Measurements from ENCODE around the gene TMEM255B. TPM values are rescaled to one million over a fixed set of nuclear protein-coding genes. Genes with fewer than 3 reads are reported as not detected.

Gene TMEM255B
- total RNA-seq, 1 donor from 2014 or later, result 2.2 TPM

- peaks cover under 1% of the 10 kb centered on the region for H3K9me3 Mint-ChIP-seq
- H3K36me3 Mint-ChIP-seq (ENCODE audit: low read depth), result peaks cover 5% of the 10 kb centered on the region
- peaks cover 13% of the 10 kb centered on the region for H3K4me1 Mint-ChIP-seq (ENCODE audit: low read depth)
- no peak overlapping the region for H3K4me3 Mint-ChIP-seq
- H3K27me3 Mint-ChIP-seq (ENCODE audit: insufficient read depth), result peaks cover 44% of the 10 kb centered on the region
- DNase-seq (ENCODE audit: low spot score), result no peak
- intact Hi-C loops (cut with micrococcal nuclease), result no loop called here
- H3K27ac Mint-ChIP-seq, result no peak overlapping the region
Observed at GRCh38 chr13:113762075-113762474, 3.0 kb downstream of the TMEM255B start.

DNA sequence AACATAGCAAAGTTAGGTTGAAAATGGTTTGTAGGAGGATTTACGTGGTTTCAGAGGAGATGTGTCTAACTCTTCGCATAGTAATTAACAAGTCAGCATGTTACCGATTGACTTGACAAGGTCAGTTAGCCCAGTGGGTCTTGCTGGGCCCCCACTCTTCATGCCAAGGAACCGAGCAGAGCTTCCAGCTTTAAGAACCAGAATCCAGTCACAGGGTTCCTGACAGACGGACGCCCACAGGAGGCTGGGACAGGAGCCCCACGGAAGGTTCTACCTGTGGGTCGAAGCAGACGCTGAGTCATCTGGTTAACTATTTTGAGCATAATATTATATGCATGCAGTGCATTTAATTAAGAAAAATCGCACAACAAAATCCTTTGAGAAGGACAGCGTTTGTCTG, 3.5 kb downstream of the TMEM255B start:
- Mint-ChIP-seq H3K4me1 (ENCODE audit: low read depth) (peaks cover 11% of the 10 kb centered on the region), H3K27ac (no peak overlapping the region), H3K4me3 (no peak overlapping the region), H3K36me3 (ENCODE audit: low read depth) (peaks cover 5% of the 10 kb centered on the region), H3K9me3 (no peaks in the 10 kb centered on the region), H3K27me3 (ENCODE audit: insufficient read depth) (peaks cover 44% of the 10 kb centered on the region)
- intact Hi-C loops (cut with micrococcal nuclease), result no loop called here
- DNase-seq (ENCODE audit: low spot score), result no peak

- Mint-ChIP-seq H3K36me3 (ENCODE audit: low read depth) (peaks cover 5% of the 10 kb centered on the region), H3K9me3 (no peaks in the 10 kb centered on the region), H3K4me3 (no peak overlapping the region), H3K4me1 (ENCODE audit: low read depth) (peaks cover 11% of the 10 kb centered on the region), H3K27me3 (ENCODE audit: insufficient read depth) (peaks cover 41% of the 10 kb centered on the region), H3K27ac (no peak overlapping the region)
- intact Hi-C loops (cut with micrococcal nuclease), result no loop called here
- DNase-seq (ENCODE audit: low spot score), result no peak
Observed at GRCh38 chr13:113763254-113763653, 4.2 kb downstream of the TMEM255B start.

GRCh38 chr13:113763961-113764792, 5.2 kb downstream of the TMEM255B start:
- Mint-ChIP-seq H3K27me3 (ENCODE audit: insufficient read depth) (peaks cover 37% of the 10 kb centered on the region), H3K9me3 (no peaks in the 10 kb centered on the region), H3K27ac (no peak overlapping the region), H3K4me3 (no peak overlapping the region), H3K36me3 (ENCODE audit: low read depth) (peaks cover 5% of the 10 kb centered on the region), H3K4me1 (ENCODE audit: low read depth) (peaks cover 7% of the 10 kb centered on the region)
- no peak for DNase-seq (ENCODE audit: low spot score)
- intact Hi-C loops (cut with micrococcal nuclease), result no loop called here

GRCh38 chr13:113764793-113765563, 6.0 kb downstream of the TMEM255B start:
- intact Hi-C loops (cut with micrococcal nuclease), result no loop called here
- H3K4me1 Mint-ChIP-seq (ENCODE audit: low read depth), result no peaks in the 10 kb centered on the region
- peaks cover 29% of the 10 kb centered on the region for H3K27me3 Mint-ChIP-seq (ENCODE audit: insufficient read depth)
- no peaks in the 10 kb centered on the region for H3K9me3 Mint-ChIP-seq
- peaks cover 2% of the 10 kb centered on the region for H3K36me3 Mint-ChIP-seq (ENCODE audit: low read depth)
- no peak for DNase-seq (ENCODE audit: low spot score)
- H3K4me3 Mint-ChIP-seq, result no peak overlapping the region
- no peak overlapping the region for H3K27ac Mint-ChIP-seq

- no peak overlapping the region for H3K27ac Mint-ChIP-seq
- no peak overlapping the region for H3K4me3 Mint-ChIP-seq
- peaks cover 2% of the 10 kb centered on the region for H3K36me3 Mint-ChIP-seq (ENCODE audit: low read depth)
- intact Hi-C loops (cut with micrococcal nuclease), result no loop called here
- H3K9me3 Mint-ChIP-seq, result no peaks in the 10 kb centered on the region
- DNase-seq (ENCODE audit: low spot score), result no peak
- peaks cover 24% of the 10 kb centered on the region for H3K27me3 Mint-ChIP-seq (ENCODE audit: insufficient read depth)
- H3K4me1 Mint-ChIP-seq (ENCODE audit: low read depth), result no peaks in the 10 kb centered on the region
Observed at GRCh38 chr13:113765564-113765910, 6.5 kb downstream of the TMEM255B start.

DNA sequence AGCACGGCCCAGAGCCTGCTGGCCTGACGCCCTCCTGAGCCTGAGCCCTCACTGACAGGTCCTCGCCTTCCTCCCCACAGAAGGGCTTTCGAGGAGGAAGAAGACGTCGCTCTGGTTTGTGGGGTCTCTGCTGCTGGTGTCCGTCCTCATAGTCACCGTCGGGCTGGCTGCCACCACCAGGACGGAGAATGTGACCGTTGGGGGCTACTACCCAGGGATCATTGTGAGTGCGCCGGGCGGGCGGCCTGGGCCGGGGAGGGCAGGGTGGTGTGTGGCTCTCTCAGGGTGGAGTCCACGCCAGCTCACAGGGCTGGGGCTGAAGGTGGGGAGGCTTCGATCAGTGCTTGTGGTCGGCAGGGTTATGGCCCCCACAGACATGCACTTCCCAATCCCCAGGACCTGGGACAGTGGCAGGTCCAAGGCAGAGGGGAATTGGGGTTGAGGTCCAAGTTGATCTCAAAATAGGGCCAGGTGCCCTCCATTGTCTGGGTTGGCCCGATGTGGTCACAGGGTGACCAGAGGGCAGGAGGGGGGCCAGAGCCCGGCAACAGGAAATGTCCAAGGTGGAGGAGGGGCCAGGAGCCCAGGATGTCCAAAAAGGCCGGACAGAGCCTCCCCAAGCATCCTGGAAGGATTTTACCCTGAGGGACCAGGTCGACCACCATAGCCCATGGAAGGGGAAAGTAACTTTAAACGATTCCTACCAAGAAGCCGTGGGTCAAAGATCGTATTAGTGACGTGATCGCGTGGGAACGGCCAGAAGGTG, 7.2 kb downstream of the TMEM255B start:
- Mint-ChIP-seq H3K4me1 (ENCODE audit: low read depth) (no peaks in the 10 kb centered on the region), H3K9me3 (no peaks in the 10 kb centered on the region), H3K27me3 (ENCODE audit: insufficient read depth) (peaks cover 17% of the 10 kb centered on the region), H3K27ac (no peak overlapping the region), H3K4me3 (no peak overlapping the region), H3K36me3 (ENCODE audit: low read depth) (no peaks in the 10 kb centered on the region)
- DNase-seq (ENCODE audit: low spot score), result no peak
- intact Hi-C loops (cut with micrococcal nuclease), result no loop called here

- Mint-ChIP-seq H3K36me3 (ENCODE audit: low read depth) (peaks cover under 1% of the 10 kb centered on the region), H3K27me3 (ENCODE audit: insufficient read depth) (peaks cover 6% of the 10 kb centered on the region), H3K4me1 (ENCODE audit: low read depth) (peaks cover 6% of the 10 kb centered on the region), H3K4me3 (no peak overlapping the region), H3K9me3 (peaks cover 6% of the 10 kb centered on the region), H3K27ac (no peak overlapping the region)
- intact Hi-C loops (cut with micrococcal nuclease), result no loop called here
- no peak for DNase-seq (ENCODE audit: low spot score)
Observed at GRCh38 chr13:113767366-113767765, 8.3 kb downstream of the TMEM255B start.

- no peak overlapping the region for H3K4me3 Mint-ChIP-seq
- H3K27ac Mint-ChIP-seq, result no peak overlapping the region
- H3K36me3 Mint-ChIP-seq (ENCODE audit: low read depth), result peaks cover 1% of the 10 kb centered on the region
- intact Hi-C loops (cut with micrococcal nuclease), result no loop called here
- H3K4me1 Mint-ChIP-seq (ENCODE audit: low read depth), result peaks cover 9% of the 10 kb centered on the region
- H3K27me3 Mint-ChIP-seq (ENCODE audit: insufficient read depth), result peaks cover 5% of the 10 kb centered on the region
- peaks cover 10% of the 10 kb centered on the region for H3K9me3 Mint-ChIP-seq
- DNase-seq (ENCODE audit: low spot score), result no peak
Observed at GRCh38 chr13:113768018-113768905, 9.2 kb downstream of the TMEM255B start.

- Mint-ChIP-seq H3K36me3 (ENCODE audit: low read depth) (peaks cover 1% of the 10 kb centered on the region), H3K27ac (no peak overlapping the region), H3K27me3 (ENCODE audit: insufficient read depth) (no peaks in the 10 kb centered on the region), H3K4me3 (no peak overlapping the region), H3K9me3 (peaks cover 10% of the 10 kb centered on the region), H3K4me1 (ENCODE audit: low read depth) (peaks cover 9% of the 10 kb centered on the region)
- intact Hi-C loops (cut with micrococcal nuclease), result no loop called here
- no peak for DNase-seq (ENCODE audit: low spot score)
Observed at GRCh38 chr13:113769106-113769505, 10.1 kb downstream of the TMEM255B start.

DNA sequence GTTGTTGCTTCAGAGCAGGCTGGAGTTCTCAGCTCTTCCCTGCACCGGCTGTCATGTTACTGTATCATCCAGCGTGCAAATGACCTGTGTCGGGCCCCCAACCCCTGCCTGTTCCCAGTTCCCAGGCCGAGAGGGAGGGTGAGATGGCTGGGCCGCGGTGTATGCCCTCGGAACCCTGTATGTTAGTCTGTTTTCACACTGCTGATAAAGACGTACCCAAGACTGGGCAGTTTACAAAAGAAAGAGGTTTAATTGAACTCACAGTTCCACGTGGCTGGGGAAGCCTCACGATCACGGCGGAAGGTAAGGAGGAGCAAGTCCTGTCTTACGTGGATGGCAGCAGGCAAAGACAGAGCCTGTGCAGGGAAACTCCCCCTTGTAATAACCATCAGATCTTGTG, 10.9 kb downstream of the TMEM255B start:
- Mint-ChIP-seq H3K4me3 (no peak overlapping the region), H3K9me3 (peaks cover 10% of the 10 kb centered on the region), H3K4me1 (ENCODE audit: low read depth) (peaks cover 9% of the 10 kb centered on the region), H3K27me3 (ENCODE audit: insufficient read depth) (no peaks in the 10 kb centered on the region), H3K27ac (no peak overlapping the region), H3K36me3 (ENCODE audit: low read depth) (peaks cover 1% of the 10 kb centered on the region)
- no peak for DNase-seq (ENCODE audit: low spot score)
- intact Hi-C loops (cut with micrococcal nuclease), result no loop called here

DNA sequence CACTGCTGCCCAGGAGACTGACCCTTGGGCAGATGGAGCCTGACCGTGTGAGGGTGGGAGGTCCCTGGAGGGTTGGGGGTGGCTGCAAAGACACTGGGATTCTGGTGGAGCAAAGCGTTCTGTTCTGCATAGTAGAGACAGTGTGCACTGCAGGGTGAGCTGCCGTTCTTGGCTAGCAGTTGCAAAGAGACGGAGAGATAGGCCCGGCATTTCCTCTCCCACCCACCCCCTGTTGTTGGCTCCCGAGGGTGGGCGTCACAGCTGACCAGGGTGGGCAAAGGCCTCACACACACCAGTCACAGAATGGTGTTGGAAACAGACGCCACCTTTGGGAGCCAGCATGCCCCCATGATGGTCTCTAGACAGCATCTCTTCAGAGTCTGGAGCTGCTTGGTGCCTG, 11.4 kb downstream of the TMEM255B start:
- H3K27me3 Mint-ChIP-seq (ENCODE audit: insufficient read depth), result no peaks in the 10 kb centered on the region
- no peak overlapping the region for H3K27ac Mint-ChIP-seq
- H3K4me1 Mint-ChIP-seq (ENCODE audit: low read depth), result peaks cover 9% of the 10 kb centered on the region
- no peak for DNase-seq (ENCODE audit: low spot score)
- intact Hi-C loops (cut with micrococcal nuclease), result no loop called here
- peaks cover 10% of the 10 kb centered on the region for H3K9me3 Mint-ChIP-seq
- H3K4me3 Mint-ChIP-seq, result no peak overlapping the region
- peaks cover 1% of the 10 kb centered on the region for H3K36me3 Mint-ChIP-seq (ENCODE audit: low read depth)

All from activated T-helper 1 cell treated with anti-CD3 and anti-CD28 coated beads, Interleukin-12 subunit alpha, Interleukin-12 subunit beta, Interleukin-2, Interleukin-4 antibody, amounts not matched to agents 30 ng/mL and 10 ng/mL and 1 ng/mL, durations not matched to agents 14 hours and 24 hours and 36 hours (primary cell).